NCI-H69 (cell line): ENCODE data around the gene RPUSD4.
"Not testable (repeated sequence)": the region's sequence is repeated elsewhere in the genome, so short reads cannot be mapped to it uniquely, and the experiment has no call there.

Source experiments
- DNase-seq: peaks from one replicate; lab custom pipeline; 2025; lab: John Stamatoyannopoulos, UW

Gene RPUSD4, protein sequence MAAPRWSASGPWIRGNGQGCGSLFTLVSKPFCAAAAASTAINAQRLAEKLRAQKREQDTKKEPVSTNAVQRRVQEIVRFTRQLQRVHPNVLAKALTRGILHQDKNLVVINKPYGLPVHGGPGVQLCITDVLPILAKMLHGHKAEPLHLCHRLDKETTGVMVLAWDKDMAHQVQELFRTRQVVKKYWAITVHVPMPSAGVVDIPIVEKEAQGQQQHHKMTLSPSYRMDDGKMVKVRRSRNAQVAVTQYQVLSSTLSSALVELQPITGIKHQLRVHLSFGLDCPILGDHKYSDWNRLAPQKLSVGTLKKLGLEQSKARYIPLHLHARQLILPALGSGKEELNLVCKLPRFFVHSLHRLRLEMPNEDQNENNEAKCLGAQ

DNA sequence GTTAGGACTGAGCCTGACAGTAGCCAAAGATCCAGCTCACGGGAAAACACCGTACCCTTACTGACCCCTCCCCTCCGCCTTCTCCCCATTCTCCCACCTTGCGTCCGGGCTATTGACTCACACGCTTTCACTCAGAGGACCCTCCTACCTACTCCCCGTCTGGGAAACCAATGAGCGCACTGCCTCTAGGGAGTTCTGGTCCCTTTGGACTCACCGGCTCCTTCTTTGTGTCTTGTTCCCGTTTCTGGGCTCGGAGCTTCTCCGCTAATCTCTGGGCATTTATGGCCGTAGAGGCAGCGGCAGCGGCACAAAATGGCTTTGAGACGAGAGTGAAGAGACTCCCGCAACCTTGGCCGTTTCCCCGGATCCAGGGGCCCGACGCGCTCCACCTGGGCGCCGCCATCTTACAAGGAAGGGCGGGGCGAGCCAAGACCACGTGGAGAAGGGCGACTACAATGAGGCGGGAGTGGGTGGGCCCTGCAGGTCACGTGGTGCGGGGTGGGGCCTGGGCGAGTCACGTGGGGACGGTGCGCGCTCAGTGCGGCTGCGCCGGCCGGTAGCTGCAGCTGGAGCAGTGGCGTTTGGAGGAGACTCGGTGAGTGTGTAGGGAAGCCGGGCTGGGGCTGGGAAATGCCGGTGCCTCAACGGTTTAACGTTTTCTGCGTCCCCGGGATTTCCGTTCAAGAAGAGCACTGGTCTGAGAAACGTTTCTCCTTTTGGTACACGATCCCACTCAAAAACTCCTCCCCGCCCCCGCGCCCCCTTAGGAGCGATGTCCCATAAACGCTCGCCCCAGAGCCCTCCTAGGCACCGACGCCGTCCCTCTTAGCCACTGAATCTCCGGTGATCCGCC lies at the start of gene RPUSD4, which contains the start of gene FAM118B:
Gene RPUSD4 (minus strand): TSS at position 415 of the 853 bp plus-strand sequence. CDS start 12 bp downstream, at position 403.
Gene FAM118B (plus strand): TSS at position 547 of the 853 bp plus-strand sequence. CDS start 23,220 bp downstream, outside the sequence.
- DNase-seq = peak; percentile 99

DNA sequence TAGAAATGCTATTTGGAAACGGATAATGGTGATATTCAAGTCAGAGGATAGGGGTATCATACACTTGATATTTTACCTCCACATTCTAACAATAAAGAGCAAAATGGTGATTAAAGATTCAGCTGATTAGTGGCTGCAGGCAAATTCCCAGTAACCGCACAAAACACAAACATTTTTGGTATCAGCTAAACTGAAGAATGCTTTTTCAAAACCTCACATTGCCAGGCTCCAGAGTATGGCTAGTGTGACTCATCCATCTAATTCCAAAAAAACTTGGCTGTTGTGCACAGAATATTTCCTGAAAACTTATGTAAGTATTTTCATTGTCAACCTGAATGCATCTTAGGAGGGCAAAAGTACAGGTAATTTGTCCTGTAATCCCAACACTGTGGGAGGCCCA lies 46.3 kb upstream of the RPUSD4 start:
- no peak for DNase-seq

DNA sequence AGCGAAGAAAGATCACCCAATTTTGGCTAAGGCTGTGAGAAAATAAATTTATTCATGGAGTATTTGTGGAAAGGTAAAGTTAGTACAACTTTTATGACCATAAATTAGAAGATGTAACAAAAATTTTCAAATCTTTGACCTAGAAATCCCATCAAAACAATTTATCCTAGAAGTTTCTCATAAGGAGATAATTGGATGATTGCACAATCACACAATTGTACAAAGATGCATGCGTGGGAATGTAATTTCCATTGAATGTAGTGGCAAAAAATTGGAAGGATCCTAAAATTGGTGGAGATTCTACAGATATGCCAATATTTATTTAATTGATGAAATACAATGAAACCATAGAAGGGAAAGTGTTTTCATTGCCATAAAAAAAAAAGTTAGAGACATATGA lies 45.7 kb upstream of the RPUSD4 start:
- no peak for DNase-seq

DNA sequence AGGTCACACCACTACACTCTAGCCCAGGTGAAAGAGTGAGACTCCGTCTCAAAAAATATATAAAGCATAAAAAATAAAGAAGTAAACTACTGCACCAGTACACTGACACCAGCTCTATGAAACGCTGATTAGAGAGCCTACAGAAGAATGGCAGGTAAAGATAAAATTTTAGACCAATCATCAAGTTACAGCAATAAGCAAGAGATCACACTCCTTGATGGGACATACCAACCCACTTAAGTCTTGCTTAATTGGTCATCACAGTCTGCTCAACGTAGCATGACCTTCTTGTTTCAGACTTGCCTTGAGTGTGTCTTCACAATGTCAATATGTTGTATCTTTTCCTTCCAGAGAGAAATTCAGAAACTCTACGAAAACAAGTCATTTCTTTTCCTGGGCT lies 44.8 kb upstream of the RPUSD4 start:
- DNase-seq = no peak

DNA sequence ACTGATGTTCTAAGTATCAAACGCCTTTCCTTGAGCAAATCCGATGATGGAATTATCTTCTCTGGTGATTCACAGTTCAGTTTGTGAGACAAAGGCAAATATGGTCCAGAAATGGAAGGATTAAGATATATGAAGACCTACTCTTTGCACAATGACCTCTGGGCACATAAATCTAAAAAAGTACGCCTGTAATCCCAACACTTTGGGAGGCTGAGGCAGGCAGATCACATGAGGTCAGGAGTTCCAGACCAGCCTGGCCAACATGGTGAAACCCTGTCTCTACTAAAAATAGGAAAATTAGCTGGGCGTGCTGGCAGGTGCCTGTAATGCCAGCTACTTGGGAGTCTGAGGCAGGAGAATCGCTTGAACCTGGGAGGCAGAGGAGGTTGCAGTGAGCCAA lies 44.1 kb upstream of the RPUSD4 start:
- DNase-seq = not testable (repeated sequence)

DNA sequence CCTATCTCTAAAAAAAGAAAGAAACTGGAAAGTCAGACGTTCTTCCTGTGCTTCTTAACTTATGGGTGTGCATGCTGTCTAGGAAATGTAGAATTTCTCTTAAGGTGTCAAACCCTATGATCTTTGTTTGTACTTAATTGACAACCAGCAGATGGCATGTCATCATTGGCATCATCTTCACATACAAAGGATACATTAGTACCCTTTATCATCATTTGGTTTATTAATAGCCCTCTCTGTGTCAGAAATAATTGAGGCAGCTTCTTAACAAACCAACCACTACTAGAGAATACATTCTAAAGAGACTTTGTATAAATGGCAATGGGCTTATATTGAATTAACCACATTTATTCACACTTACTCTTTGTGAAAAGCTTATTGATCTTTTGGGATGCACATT lies 43.4 kb upstream of the RPUSD4 start:
- DNase-seq = no peak

DNA sequence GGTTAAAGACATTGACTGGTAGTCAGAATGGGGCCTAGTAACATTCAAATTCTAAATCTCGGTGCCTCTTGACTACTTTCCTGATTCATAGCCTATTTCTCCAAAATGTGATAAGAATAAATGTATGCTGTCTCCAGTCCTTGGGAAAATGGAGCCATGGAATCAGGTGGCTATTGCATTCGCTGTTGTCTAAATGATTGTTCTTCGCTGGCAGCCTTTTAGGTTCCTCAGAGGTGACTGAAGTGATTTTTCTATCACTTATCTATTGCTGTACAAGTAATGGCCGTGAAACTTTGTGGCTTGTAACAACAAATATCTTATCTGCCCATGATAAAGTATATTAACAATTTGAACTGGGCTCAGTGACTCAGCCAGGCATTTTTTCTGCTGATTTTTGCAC lies 41.8 kb upstream of the RPUSD4 start:
- DNase-seq = no peak

DNA sequence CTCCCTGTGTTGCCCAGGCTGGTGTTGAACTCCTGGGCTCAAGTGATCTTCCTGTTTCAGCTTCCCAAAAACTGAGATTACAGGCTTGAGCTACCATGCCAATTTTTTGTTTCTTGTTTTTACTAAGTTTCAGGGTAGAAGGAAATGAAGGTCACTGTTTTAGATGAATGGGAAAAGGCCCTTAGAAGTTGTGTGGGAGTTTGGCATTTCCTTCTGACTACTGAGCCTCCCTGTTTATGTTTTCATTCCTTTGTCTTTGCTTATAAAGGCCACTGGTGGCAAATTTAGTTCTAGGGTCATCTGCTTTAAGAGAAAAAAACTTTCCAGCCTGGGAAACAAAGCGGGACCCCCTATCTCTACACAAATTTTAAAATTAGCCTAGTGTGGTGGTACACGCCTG lies 35.2 kb upstream of the RPUSD4 start:
- no peak for DNase-seq

DNA sequence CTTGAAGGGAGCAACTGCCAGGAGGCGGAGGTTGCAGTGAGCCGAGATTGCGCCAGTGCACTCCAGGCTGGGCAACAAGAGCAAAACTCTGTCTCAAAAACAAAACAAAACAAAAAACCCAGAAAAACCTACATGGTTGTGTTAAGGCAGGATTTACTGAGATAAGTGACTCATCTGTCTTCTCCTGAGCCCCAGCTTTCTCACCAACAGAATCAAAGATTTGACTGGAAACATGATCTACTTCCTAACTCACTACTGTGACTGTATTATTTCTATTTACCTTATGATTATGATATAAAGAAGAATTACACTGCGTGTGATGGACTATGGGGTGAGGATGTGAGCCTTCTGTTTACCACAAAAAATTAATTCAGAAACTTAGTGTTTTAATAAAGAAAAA lies 21.9 kb upstream of the RPUSD4 start:
- DNase-seq = no peak

DNA sequence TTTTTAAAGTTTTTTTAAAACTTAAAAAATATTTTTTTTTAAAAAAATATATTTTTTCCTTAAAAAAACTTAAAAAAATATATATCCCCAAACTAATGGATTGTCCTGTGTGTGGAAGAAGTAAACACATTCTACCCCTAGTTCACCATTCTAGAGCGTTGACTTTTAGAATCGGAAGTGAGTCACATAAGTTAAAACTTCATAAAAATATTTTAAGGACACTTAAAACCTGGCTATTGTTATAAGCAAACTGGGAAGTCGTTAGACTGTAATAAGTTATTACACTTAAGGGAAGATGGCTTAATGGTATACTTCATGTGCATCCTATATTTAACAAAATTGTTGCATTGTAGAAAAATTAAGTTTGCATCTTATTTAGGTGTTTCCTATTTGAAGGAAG lies 21.2 kb upstream of the RPUSD4 start:
- no peak for DNase-seq

DNA sequence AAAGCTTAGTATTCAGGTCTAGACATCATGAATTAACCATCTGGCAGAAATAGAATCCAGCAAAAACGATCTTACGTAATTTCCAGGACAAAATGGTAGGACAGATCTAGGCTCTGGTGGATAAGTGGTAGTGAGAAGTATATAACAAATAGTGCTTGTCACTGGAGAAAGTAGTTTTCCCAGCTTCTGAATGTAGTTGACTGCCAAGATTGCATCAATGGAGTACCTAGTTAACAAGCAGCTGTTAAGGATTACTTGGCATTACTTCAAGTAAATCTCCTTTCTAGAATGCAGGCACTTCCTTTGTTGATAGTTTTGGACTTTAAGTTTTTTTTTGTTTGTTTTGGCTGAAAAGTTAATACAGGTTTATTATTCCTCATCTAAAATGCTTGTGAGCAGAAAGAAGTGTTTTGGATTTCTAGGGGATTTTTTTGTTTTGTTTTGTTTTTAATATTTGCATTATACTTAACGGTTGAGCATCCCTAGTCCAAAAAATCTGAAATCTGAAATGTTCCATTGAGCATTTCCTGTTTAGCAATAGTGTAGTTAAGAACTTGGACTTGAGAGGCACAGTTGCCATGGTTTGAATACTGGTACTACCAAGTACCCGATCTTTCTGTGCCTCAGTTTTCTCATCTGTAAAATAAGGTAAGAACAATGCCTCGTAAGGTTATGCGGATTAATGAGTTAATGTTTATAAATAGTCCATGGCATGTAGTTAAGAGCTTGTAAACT lies 20.4 kb upstream of the RPUSD4 start:
- peak; percentile 5 for DNase-seq

DNA sequence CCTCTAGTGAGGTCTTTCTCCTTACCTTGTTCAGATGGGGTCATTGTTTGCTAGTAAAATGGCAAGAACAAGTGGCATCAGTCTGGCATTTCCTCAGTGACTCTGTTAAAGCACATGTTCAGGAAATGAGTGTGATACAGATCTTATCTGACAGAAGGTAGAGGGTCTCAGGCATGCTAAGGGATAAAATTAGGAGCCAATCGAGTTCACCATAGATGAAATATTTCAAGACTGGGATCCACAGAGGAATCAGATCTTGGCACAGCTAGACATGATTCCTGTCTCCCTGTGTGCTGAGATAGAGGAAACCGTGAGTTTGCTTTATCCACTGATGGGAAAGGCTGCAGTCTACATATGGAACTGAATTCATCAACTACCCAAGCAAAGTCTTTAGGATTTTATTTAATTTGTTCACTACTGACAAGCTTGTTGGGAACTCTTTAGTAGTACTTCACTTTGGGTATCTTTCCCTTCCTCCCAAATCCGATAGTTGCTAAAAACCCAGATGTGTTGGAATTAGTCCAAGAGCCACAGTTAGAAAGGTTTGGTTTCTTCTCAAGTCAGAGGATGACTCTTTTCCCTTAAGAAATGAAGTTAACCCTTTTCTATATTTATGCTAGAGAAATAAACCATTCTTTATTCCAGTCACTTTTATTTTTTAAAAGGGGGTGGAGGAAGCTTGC lies 18.5 kb upstream of the RPUSD4 start:
- DNase-seq = no peak

DNA sequence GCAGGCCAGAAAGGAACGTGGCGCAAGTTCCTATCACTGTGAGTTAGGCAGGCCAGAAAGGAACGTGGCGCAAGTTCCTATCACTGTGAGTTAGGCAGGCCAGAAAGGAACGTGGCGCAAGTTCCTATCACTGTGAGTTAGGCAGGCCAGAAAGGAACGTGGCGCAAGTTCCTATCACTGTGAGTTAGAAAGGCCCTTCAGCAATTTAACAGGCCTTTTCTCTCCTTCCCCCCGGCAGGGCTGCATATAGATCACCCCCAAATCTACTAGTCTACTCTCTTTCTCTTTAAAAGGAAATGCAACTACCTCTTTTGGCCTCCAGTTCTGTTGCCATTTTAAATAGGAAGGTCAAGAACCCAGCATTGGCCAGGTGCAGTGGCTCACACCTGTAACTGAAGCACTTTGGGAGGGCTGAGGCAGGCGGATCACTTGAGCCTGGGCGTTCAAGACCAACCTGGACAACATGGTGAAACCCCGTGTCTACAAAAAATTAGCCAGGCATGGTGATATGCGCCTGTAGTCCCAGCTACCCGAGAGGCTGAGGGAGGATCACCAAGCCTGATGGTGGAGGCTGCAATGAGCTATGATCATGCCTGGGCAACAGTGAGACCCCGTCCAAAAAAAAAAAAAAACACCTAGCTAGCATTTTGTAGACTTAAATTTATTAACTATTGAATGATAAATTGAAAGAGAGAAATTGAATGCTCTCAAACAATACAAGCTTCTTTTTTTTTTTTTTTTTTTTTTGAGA lies 15.1 kb upstream of the RPUSD4 start:
- no peak for DNase-seq

DNA sequence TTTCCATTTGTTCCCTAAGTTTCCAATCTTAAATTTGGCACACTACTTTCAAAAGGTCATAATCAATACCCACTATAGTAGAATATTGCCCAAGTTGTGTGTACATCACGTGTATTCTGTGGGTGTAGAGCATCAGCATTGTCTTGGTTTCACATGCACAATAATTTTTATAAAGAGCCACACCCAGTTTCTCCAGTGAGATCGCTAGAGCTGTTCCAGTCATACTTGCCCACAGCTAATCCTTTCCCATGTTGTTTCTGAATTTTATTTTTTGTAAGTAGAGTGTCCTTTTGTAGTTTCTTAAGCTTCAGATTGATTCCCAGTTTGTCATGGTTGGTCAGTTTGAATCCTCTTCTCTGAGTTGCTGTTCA lies 13.8 kb upstream of the RPUSD4 start:
- DNase-seq = no peak

DNA sequence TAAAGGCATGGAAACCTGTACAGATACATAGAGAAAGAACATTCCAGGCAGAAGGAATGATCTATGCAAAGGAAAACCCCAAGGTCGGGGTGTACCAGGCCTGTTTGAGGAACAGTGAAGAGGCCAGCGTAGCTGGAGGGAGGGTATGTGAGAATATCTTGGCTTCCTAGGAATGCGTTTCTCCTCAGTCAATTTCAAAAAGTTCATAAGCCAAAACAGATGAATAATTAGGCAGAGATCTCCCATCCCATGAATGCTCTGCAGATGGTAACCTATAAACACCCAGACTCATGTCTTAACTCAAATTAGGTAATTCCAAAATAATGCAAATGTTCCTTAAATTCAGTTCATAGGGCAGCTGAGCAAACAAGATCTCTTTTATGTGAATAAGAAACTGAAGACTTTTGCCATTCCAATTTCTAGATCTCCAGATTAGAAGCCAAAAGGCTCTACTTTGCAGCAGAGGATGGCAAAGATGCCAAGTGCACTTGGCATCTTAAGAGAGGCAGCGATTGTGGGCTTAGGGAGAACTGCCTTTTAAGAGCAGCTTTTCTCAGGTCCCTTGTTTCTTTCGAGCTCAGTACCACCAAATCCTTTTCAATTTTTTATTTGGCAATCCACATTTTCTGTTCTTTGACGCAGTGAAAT lies 13.3 kb upstream of the RPUSD4 start:
- no peak for DNase-seq

DNA sequence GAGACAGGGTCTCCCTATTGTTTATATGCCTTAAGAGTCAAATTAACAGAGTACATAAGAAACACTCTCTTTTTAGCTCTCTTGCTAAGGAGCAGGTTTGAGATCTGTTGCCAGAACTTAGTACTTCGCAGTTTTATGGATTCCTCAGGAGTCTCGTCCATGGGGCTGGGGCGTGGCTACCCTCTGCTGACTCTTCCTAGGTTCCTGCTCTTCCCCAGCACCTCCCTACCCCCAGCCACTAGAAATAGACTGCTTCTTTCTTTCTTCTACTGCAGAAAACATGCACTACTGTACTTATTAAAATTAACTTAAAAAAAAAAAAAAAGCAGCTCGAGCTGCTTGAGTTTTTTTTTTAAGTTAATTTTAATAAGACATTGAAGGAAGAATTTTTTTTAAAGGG lies 8.1 kb upstream of the RPUSD4 start:
- DNase-seq = no peak

DNA sequence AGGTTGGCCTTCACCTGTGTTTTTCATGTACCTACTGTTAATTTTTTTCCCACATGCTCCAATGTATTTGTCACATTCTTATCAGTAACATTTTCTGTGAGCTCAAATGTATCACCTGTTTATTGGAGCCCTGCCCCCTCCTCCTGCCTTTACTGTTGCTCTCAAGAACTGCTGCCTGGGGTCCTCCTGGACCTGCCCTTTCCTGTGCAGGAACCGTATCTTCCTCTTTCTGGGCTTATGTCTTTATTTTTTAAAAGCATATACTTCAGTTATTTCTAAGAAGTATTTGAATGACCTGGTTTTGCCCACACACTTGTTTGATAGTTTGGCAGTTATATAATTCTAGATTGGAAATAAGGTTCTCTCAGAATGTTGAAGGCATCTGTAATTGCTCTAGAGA lies 6.0 kb upstream of the RPUSD4 start:
- DNase-seq = no peak

DNA sequence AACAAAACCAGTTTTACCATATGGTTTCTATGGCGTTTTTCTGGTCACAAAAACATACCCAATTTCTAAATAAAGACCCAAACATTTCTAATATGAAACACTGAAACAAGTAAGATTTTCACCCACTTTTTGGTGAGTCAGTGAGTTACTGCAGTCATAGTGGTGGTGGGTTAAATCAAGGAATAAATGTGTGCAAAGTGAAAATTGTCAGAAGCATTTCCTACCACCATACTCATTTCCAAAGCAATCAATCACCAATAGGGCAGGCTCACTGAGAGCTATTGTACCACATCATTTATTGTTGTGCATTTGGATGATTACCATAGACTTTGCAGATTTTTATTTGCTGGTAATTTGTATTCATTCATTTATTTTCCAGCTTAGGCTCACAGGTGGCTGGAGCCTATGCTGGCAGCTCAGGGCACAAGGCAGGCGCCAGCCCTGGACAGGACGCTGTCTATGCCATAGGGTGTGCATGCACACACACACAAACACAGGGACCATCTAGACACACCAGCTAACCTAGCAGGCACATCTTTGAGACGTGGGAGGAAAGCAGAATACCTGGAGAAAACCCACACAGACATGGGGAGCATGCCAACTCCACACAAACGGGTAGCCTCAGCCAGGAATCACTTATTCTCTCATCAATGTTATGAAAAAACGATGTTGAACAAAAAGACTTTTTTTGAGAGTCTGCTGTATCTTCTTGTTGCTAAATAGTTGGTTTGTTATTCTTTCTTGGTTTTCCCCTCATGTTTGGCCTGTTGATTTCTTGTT lies 5.3 kb upstream of the RPUSD4 start:
- no peak for DNase-seq

DNA sequence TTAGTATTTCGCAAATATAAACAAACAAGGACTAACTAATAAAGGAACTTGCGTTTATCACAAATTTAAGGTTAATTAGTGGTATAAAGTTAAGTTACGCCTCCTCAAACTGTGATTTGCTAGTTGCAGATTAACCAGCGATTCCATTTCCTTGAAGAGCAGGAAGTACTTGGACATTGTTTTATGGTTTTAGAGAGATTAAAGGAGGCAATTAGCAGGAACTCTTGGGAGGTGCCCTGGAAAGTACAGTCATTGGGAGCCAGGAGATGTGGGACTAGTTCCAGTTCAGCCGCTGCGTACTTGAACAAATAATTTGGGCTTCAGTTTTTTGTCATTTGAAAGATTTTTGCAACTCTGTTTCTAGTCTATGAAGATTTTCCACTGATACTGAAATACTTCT lies 3.4 kb upstream of the RPUSD4 start:
- peak; percentile 5 for DNase-seq

DNA sequence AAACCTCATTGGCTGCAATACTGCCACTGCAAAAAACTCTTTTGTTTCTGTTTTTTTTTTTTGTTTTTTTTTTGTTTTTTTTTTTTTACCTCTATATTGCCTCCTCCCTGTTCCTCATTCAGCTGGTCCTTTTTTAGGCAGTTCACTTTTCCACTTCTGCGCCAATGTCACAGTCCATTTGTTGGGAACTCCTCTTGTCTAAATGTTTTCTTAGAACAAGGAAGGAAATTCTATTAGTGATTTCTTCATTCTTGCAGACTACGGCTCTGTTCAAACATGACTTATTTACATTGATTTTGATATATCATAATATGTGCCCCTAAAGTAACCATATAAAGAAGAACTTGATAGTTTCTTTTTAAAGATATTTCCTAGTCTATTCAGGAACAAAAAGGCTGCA lies 3.0 kb upstream of the RPUSD4 start:
- no peak for DNase-seq
